DND-41 (cell line): ENCODE results near the gene NUAK1.

ENCODE experiments used
- EZH2 ChIP-seq: IDR thresholded peaks from 3 replicates; pipeline ENCODE4 v1.6.1; 2012; ENCODE audit warnings: borderline replicate concordance, low read depth, mild to moderate bottlenecking, moderate library complexity, low read length, inconsistent platforms; ENCODE audit not compliant: severe bottlenecking
- TF ChIP-seq, protein P1 (sequence below): IDR thresholded peaks from 2 replicates; pipeline ENCODE4 v1.5.1; 2012; ENCODE audit warnings: borderline replicate concordance, low read length, moderate library complexity, mild to moderate bottlenecking; ENCODE audit not compliant: poor library complexity, severe bottlenecking; ENCODE audit errors: extremely low read depth

DNA sequence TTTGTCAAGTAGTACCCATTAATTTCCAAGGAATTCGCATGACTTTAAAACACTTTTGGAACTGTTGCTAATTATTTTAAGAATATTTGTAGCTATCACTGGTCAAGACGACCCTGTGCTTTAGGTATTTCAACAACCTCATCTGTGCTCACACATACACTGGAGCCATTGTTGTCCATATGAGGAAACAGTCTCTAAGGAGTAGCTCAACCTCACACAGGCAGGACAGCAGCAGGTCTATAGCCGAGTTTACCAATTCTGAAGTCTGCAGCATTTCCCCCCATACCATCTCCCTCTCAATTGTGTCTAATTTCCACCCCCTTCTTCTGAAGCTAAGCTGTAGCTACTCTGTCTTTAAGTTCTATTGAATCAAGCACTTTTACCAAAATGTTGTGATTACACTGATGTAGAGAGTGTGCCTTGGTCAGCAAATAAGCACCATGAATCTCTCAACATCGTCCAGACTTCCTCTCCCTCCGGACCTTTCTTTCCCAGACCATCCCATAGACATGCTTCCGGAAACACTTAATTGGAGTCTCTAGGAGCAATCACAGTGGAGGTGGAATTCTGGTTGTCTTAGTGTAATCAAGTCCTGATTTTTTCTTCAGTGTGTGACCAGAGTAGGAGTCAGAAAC is 48.5 kb upstream of the NUAK1 start:
- TF ChIP-seq, protein P1, sequence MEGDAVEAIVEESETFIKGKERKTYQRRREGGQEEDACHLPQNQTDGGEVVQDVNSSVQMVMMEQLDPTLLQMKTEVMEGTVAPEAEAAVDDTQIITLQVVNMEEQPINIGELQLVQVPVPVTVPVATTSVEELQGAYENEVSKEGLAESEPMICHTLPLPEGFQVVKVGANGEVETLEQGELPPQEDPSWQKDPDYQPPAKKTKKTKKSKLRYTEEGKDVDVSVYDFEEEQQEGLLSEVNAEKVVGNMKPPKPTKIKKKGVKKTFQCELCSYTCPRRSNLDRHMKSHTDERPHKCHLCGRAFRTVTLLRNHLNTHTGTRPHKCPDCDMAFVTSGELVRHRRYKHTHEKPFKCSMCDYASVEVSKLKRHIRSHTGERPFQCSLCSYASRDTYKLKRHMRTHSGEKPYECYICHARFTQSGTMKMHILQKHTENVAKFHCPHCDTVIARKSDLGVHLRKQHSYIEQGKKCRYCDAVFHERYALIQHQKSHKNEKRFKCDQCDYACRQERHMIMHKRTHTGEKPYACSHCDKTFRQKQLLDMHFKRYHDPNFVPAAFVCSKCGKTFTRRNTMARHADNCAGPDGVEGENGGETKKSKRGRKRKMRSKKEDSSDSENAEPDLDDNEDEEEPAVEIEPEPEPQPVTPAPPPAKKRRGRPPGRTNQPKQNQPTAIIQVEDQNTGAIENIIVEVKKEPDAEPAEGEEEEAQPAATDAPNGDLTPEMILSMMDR, result no peak
- TF ChIP-seq EZH2, result no peak
